OCI-LY3 (cell line): ENCODE data around the gene AGPAT4.

Experiments
- CTCF ChIP-seq: fragments of 200-600, 300-600 bp; sonication (generic); IDR thresholded peaks from 2 replicates; pipeline ENCODE4 v1.5.1; 2014; ENCODE audit warnings: antibody characterized with exemption, low read length, low read depth
- EZH2phosphoT487 ChIP-seq: fragments of 200-600 bp; shearing (Covaris generic); IDR thresholded peaks from 2 replicates; pipeline ENCODE4 v1.6.1; 2018; ENCODE audit warnings: antibody characterized with exemption, mixed run types, low read depth

GRCh38 chr6:161290751-161291150, 16.9 kb upstream of the AGPAT4 start:
- TF ChIP-seq CTCF = no peak
- no peak for TF ChIP-seq EZH2phosphoT487
